ENCODE results near the gene EIF1AD.

- TF ChIP-seq CTCF (IDR thresholded peaks at IDR 0.05) = no peak
- TF ChIP-seq POLR2A (IDR thresholded peaks at IDR 0.05; ENCODE audit: low read depth) = no peak
- no peak for TF ChIP-seq EP300 (IDR thresholded peaks at IDR 0.05)
Observed at GRCh38 chr11:65975771-65976170, 26.2 kb downstream of the EIF1AD start.
